ENCODE results near the gene GFI1.
"Not testable (repeated sequence)": the region's sequence is repeated elsewhere in the genome, so short reads cannot be mapped to it uniquely, and the experiment has no call there.

Gene GFI1

GRCh38 chr1:92441316-92441696, 45.4 kb downstream of the GFI1 start:
- no peak for TF ChIP-seq CTCF (conservative IDR thresholded peaks at IDR 0.05)
- no peak overlapping the region for H3K27ac ChIP-seq

- H3K27ac ChIP-seq: no peak overlapping the region
- no peak for TF ChIP-seq CTCF (conservative IDR thresholded peaks at IDR 0.05)
Measured at GRCh38 chr1:92439291-92439690, 47.4 kb downstream of the GFI1 start.

GRCh38 chr1:92434572-92434971, 52.2 kb downstream of the GFI1 start:
- H3K27ac ChIP-seq: not testable (repeated sequence)

- H3K27ac ChIP-seq: no peak overlapping the region
- TF ChIP-seq CTCF (conservative IDR thresholded peaks at IDR 0.05): no peak
Measured at GRCh38 chr1:92430030-92430429, 56.7 kb downstream of the GFI1 start.

GRCh38 chr1:92425617-92426016, 61.1 kb downstream of the GFI1 start:
- no peak overlapping the region for H3K27ac ChIP-seq
- TF ChIP-seq CTCF (conservative IDR thresholded peaks at IDR 0.05): no peak
